ENCODE measurements around the gene CAMSAP1.

CAMSAP1 gene

DNA sequence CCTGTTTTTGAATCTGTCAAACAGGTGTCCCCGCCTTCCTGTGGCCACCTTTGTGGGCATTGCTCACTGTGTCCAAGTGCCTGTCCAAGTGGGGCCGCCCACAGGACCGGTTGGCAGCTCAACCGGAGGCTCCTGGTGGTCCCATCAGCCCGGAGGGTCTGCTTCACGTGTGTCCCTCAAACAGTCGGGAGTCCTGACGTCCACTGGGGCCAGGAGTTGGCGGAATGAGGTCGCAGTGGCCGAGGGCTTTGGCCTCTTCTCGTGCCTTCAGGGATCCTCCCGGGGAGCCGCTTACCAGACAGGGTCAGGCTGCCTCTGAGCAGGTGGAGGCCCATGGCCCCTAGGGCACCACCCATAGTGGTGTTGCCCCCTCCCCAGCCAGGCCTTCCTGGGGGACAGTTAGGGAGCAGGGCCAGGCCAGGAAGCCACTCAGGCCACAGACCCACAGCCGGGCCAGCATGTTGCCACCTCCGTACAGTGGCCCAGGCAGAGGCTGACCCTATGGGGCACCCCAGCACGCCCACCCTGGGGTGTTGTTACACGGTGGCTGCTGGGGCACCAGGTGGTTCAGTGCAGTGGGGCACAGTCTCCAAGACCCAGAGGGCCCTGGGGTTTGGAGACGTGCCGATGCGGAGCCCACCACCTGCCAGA is 135.8 kb downstream of the CAMSAP1 start:
- DNase-seq, result no peak

DNA sequence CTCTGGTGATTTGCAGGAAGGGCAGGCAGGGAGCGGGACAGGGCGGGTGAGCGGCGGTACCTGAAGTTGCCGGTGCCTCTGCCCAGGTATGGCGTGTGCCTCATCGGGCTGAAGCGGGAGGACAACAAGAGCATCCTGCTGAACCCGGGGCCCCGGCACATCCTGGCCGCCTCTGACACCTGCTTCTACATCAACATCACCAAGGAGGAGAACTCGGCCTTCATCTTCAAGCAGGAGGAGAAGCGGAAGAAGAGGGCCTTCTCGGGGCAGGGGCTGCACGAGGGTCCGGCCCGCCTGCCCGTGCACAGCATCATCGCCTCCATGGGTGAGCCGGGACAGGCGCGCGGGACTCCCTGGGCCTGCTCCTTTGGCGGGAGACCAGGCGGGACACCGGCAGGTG is 136.6 kb downstream of the CAMSAP1 start:
- no peak for DNase-seq

DNA sequence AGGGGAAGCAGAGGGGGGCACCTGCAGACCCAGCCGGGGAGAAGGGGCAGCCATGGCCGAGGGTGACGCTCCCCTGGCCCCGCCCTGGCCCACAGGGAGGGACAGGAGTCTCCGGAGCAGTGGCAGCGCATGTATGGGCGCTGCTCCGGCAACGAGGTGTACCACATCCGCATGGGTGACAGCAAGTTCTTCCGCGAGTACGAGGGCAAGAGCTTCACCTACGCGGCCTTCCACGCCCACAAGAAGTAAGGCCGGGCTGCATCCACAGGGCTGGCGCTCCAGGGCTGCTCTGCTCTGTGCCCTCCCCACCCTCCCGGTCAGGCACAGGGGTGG is 137.2 kb downstream of the CAMSAP1 start:
- DNase-seq, result no peak

DNA sequence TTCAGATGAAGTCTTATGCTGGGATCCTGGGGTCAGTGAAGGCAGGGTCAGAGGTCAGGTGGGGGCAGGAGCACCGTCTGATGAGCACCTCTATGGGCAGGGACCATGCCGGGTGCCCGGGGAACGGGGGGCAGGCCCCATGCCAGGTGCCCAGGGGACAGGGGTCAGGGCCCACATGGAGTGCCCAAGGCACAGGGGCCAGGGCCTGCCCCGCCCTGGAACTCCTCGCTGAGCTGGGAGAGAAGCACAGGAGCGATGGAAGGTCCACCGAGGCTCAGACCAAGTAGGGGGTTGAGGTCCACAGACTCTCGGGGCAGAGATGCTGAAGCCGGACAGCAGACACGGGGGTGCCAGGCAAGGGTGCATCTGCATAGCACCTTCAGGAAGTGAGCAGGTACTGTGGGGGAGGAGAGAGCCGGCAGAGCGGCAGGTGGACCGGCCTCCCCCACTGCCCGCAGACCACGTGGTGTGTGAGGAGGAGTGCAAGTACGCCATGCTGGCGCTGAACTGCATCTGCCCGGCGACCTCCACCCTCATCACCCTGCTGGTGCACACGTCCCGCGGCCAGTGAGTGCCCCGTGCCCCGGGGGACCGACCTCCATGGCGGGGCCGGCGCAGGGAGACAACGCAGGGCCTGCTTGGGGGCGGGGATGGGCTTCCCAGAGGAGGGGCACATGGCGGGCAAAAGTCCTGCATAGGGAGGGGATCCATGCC is 137.7 kb downstream of the CAMSAP1 start:
- DNase-seq, result no peak

DNA sequence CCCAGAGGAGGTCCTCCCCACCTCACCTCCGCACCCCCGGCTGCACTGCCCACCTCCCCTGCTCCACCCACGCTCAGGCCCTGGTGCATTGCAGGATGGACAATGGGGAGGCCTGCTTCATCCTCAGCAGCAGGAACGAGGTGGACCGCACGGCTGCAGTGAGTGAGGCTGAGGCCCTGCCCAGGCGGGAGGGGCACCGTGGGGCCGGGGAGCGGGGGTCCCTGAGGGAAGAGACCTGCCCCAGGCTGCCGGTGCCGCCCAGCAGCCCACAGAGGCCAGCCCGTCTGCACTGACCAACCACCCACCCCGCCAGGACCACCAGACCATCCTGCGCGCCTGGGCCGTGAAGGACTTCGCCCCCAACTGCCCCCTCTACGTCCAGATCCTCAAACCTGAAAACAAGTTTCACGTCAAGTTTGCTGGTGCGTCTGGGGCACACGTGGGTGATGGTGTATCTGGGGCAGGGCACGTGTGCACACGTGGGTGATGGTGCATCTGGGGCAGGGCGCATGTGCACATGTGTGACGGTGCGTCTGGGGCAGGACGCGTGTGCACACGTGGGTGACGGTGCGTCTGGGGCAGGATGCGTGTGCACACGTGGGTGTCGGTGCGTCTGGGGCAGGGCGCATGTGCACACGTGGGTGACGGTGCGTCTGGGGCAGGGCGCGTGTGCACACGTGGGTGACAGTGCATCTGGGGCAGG is 138.7 kb downstream of the CAMSAP1 start:
- DNase-seq, result no peak

DNA sequence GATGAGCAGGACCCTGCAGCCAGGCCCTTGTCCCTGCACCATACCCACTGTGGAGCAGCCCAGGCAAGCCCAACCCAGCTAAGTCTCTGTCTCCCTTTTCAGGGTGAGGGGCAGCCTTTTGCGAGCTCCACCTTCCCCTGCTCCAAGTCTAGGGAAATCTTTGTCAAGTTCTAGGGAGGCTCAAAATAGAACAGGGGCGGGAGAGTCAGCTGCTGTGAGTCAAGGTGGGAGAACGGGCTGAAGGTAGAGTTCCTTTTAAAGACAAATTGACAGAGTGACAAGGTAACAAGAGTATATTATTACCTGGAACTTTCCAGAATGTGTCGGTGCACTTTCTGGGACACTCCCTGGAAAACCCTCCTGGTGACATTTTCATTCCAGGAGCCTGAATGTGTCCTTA is 140.6 kb downstream of the CAMSAP1 start:
- DNase-seq, result no peak

DNA sequence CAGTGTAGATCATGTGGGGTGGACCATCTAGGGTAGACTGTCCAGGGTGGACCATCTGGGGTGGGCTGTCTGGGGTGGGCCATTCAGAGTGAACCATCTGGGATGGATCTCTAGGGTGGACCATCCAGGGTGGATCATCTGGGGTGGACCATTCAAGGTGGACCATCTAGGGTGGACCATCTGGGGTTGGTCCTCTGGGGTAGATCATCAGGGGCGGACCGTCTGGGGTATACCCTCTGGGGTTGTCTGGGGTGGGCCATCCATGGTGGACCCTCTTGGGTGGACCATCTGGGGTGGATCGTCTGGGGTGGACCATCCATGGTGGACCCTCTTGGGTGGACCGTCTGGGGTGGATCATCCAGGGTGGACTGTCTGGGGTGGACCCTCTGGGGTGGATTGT is 141.1 kb downstream of the CAMSAP1 start:
- DNase-seq, result no peak

DNA sequence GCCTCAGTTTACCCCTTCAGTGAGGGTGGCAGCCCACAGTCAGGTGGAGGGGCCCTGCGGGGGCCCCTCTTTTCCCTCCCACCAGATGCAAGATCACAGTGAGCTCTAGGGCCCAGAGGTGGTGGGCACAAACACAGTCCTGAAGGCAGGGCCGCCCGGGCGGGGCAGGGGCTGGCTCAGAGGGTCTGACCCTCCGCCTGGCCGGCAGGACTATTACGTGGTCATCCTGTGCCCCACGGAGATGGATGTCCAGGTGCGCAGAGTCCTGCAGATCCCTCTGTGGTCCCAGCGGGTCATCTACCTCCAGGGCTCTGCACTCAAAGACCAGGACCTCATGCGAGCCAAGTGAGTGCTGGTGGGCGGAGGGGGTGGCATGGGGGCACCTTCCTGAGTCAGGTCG is 141.9 kb downstream of the CAMSAP1 start:
- DNase-seq, result no peak

DNA sequence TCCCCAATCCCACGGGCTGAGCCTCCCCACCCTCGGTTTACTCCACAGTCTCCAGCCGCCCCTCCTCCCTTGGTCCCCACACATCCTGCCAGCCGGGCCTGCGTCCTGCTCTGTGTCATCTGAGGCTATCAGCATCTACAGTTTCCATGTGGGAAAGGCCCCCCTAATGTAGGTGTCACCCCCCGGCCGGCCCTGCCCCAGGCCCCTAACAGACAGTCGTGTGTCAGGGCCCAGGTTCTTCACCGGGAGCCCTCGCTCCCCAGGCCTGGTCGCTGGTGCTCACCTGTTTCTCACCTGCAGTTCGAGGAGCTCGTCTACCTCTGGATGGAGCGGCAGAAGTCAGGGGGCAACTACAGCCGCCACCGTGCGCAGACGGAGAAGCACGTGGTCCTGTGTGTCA is 142.6 kb downstream of the CAMSAP1 start:
- DNase-seq, result no peak

DNA sequence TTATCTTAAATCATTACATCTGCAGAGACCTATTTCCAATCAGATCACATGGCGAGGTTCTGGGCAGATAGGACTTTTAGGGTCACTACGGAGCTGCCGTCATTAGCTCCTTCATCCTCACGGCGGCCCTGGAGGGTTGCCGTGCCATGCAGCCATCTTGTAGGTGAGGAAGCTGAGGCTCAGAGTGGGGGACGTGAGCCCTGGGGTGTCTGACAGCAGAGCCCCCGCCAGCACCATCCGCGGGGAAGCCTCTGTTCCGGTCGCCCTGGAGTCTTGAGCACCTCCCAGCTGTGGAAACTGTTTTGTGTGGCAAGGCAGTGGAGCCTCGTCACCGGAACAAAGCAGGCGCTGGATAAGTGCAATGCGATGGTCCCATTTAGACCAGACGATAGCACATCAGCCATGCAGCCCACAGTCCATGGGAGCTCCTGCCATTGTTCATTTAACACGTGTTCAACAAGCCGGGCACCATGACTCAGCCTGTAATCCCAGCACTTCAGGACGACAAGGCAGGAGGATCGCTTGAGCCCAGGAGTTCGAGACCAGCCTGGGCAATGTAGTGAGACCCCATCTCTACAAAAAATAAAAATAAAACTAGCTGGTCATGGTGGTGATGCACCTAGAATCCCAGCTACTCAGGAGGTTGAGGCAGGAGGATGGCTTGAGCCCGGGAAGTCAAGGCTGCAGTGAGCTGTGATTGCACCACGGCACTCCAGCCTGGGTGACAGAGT is 143.5 kb downstream of the CAMSAP1 start:
- DNase-seq, result no peak

DNA sequence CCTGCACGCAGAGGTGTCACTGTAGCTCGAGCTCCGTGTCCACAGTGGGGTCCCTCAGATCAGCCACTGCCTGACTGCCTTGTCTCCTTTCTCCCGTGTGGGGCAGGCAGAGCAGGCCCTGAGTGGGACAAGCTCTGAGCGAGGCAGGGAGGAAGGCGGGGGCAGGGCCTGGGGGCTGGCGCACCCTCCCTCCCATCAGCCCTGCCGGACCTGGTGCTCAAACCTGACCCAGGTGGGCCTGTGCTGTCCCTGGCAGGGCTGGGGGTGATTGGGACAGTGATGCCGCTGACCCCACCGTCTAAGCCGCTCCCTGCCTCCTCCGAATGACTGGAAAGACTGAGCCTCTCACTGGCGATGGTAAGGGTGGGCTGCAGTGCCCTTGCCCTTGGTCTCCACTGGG is 144.4 kb downstream of the CAMSAP1 start:
- no peak for DNase-seq

DNA sequence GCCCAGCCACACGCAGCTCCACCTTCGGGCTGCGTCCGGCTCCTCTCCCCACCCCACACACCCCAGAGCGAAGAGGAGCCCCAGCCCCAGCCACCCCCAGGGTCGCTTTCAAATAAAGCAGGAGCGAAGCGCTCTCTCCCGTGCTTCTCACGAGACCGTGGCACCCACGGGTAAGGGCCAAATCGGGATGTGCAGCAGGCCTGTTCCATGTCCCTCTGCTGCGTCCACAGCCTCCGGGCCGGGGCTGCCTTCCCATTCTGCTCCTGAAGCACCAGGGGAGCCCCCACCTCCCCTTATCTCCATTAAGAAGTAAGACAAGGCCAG is 145.5 kb downstream of the CAMSAP1 start:
- DNase-seq, result no peak

DNA sequence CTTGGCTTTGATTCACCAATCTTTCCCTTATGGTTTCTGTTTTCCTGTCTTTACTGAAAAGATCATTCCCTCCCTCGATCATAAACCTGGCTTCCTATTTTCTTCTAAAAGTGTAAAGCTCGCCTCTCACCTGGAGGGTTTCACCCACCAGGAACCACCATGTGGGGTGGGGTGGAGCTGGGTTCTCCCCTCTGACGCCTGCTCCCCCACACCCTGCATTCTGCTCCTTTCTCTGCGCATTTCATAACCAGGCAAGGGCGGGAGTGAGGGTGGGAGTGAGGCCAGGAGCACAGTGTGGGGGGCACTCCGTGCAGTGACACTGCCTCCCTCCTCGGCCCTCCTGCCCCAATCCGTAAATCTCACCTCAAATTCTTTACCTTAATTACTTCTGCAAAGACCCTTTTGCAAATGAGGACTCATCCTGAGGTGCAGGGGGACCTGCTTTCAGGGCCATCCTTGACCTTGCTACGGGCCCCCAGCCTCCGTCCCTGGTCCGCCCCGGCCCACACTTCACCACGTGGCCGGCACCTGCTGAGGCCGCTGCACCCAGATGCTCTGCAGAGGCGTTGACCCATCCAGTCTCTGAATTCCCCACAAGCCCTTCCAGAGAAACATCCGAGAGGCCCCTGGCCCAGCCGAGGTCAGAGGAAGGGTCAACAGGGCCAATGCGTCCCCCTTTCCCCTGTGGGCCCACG is 146.0 kb downstream of the CAMSAP1 start:
- DNase-seq, result no peak

DNA sequence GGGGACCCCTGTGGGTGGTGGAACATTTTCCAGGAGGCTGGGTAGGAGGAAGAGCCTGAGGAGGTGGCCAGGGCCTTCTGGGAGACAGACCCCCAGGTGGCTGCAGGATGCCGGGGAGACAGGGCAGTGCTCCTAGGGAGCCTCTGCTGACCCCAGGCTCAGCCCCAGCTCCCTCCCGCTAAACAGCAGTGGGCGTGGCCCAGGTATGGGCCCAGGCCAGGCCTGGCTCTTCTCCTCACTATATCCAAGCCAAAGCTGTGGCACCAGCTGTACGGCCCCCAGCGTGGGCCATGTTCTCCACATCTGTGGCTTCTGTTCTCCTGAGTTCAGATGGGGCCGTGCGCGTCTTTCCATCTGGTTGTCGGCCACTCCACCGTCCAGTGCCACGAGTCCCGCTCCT is 146.9 kb downstream of the CAMSAP1 start:
- DNase-seq, result no peak

DNA sequence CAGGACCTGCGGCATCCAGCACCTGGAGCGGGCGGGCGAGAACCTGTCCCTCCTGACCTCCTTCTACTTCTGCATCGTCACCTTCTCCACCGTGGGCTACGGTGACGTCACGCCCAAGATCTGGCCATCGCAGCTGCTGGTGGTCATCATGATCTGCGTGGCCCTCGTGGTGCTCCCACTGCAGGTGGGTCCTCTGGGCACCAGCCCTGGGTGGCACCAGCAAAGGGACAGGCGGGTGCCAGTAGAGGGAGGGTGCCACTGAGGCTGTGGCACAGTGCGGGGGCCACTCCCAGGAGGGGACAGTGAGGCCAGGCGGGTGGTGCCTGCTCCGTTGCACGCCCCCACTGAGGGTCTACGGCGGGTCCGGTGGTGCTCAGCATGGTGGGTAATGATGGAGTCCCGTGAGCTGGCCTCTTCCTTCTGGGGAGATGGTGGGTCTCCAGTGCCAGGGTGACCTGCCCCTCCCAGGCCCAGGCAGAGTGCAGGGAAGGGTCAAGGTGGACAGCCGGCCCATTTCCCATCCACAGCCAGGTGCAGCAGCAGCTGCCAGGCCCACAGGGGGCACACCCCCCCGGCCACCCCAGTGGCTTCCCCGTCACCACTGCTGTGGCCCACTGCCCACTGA is 147.6 kb downstream of the CAMSAP1 start:
- no peak for DNase-seq

DNA sequence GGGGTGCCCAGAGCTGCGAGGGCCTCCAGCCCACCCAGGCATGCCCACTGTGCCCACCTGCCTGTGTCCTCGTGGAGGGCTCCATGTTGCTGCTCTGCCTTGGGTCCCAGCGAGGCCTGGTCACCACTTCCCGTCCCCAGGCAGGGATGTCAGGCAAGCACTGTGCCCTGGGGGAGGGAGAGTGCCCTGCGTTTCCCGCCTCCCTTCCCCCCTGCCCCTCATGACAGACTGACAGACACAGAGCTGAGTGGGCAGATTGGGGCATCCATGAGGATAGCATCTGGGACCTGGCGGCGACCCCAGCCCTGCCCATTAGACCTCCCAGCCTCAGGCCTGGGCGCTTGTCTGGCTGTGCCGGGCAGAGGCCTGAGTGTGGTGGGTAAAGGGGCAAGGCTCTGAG is 148.5 kb downstream of the CAMSAP1 start:
- no peak for DNase-seq

All from activated CD4-positive, alpha-beta T cell treated with anti-CD3 and anti-CD28 coated beads, Interleukin-10, Interleukin-2, amounts not matched to agents 100 ng/mL and 50 ng/mL, durations not matched to agents 16 hours and 8 hours (primary cell).